Stimulated activated CD4-positive, alpha-beta T cell treated with anti-CD3 and anti-CD28 coated beads, Interleukin-15, amount 100 ng/mL, for 24 hours (primary cell): ENCODE measurements around the gene HSPB2.

Experiments used
- DNase-seq: peaks from one replicate; pipeline ENCODE4 v3.0.0-alpha.2; 2020

HSPB2 gene

GRCh38 chr11:111939836-111940604 is 27.5 kb downstream of the HSPB2 start:
- no peak for DNase-seq

- no peak for DNase-seq
Observed at GRCh38 chr11:111941963-111942362, 29.4 kb downstream of the HSPB2 start.

GRCh38 chr11:111942829-111943228 is 30.3 kb downstream of the HSPB2 start:
- DNase-seq, result no peak

GRCh38 chr11:111944139-111944538 is 31.6 kb downstream of the HSPB2 start:
- DNase-seq, result no peak

GRCh38 chr11:111944651-111945051 is 32.1 kb downstream of the HSPB2 start:
- DNase-seq, result peak; percentile 29

GRCh38 chr11:111945198-111945597 is 32.7 kb downstream of the HSPB2 start:
- no peak for DNase-seq

GRCh38 chr11:111946499-111946898 is 34.0 kb downstream of the HSPB2 start:
- DNase-seq, result no peak

- no peak for DNase-seq
Observed at GRCh38 chr11:111947143-111947542, 34.6 kb downstream of the HSPB2 start.

- no peak for DNase-seq
Observed at GRCh38 chr11:111949519-111950426, 37.2 kb downstream of the HSPB2 start.

GRCh38 chr11:111951565-111951964 is 39.0 kb downstream of the HSPB2 start:
- DNase-seq, result no peak

GRCh38 chr11:111954154-111954553 is 41.6 kb downstream of the HSPB2 start:
- DNase-seq, result no peak

GRCh38 chr11:111957663-111958444 is 45.3 kb downstream of the HSPB2 start:
- DNase-seq, result no peak

GRCh38 chr11:111960916-111961315 is 48.4 kb downstream of the HSPB2 start:
- no peak for DNase-seq

GRCh38 chr11:111961389-111962300 is 49.1 kb downstream of the HSPB2 start:
- DNase-seq, result no peak
